Activated CD4-positive, CD25-positive, alpha-beta regulatory T cell treated with anti-CD3 and anti-CD28 coated beads, Interleukin-2, amount 50 U/mL, for 72 hours (primary cell): ENCODE results near the gene COPB2.

ENCODE experiments used
- DNase-seq: peaks from one replicate; pipeline ENCODE4 v3.0.0; 2021

Gene COPB2

DNA sequence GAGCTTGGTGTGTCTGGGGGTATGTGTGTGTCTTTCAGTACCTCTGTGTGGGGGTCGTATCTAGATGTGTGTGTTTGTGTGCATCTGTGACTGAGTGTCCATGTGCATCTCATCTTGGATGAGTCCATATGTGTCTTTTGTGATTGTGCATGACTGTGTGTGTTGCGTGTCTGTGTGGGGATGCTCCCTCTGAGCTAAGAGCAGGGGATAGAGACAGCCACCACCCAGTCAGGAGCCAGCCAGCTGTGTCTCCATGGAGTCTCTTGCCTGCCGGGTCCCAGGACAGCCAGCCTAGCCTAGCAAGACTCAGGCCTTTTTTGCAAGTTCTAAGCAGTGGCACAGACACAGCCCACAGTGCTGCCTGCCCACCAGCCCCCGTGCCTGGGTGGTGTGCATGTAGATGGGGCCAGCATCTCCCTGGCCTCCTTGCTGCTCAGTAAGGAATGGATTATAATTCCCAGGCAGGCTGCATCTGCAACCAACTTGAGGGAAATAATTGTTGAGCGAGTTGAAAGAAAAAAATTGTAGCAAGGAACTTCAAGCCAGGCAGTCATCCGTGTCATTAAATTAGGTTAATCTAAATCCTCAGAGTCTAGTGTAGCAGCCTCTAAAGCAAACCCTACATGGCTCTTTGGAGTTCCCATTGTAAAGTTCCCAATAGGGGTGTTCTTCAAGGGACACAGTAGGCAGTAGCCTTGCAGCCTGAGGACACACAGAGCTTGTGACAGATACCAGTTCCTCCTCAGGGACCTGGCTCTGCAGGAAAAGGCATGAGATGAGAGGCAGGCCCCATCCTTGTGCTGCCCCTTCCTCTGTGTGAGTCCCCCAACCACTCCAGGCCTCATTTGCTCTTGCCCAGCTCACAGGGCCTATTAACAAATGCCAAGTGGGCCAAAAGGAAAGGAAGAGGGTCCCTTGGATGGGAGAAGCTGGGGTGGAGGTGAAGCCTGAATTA lies 81.6 kb downstream of the COPB2 start:
- DNase-seq, result no peak
